ENCODE results near the gene CACNA1C. TPM values are rescaled to one million over a fixed set of nuclear protein-coding genes. Genes with fewer than 3 reads are reported as not detected.

CACNA1C gene
- total RNA-seq, 1 donor from 2014 or later = 6.8 TPM

GRCh38 chr12:2194571-2194970 lies 141.8 kb downstream of the CACNA1C start:
- DNase-seq (ENCODE audit: low spot score) = peak; percentile 16

DNA sequence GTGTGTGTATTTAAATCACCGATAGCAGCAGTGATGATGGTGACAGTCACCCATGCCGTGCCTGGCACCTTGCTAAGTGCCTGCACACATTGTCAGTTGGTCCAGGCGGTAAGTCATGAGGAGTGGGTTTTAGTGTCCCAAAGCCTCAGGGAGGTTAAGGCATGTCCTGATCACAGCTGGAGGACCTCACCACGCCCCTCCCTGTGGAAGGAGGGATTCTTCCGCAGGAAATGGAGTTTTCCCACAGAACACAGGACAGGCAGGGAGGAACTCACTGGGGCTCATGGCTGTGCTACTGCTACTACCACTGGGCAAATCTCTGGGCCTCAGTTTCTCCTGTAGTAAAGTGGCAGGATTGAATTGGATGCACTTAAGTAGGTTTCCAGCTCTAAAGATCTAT lies 142.3 kb downstream of the CACNA1C start:
- DNase-seq (ENCODE audit: low spot score) = peak; percentile 45

GRCh38 chr12:2198005-2198501 lies 145.3 kb downstream of the CACNA1C start:
- DNase-seq (ENCODE audit: low spot score) = peak; percentile 55

GRCh38 chr12:2198542-2198941 lies 145.8 kb downstream of the CACNA1C start:
- DNase-seq (ENCODE audit: low spot score) = no peak

- DNase-seq (ENCODE audit: low spot score) = no peak
These were observed 153.2 kb downstream of the CACNA1C start for GRCh38 chr12:2205996-2206395.

DNA sequence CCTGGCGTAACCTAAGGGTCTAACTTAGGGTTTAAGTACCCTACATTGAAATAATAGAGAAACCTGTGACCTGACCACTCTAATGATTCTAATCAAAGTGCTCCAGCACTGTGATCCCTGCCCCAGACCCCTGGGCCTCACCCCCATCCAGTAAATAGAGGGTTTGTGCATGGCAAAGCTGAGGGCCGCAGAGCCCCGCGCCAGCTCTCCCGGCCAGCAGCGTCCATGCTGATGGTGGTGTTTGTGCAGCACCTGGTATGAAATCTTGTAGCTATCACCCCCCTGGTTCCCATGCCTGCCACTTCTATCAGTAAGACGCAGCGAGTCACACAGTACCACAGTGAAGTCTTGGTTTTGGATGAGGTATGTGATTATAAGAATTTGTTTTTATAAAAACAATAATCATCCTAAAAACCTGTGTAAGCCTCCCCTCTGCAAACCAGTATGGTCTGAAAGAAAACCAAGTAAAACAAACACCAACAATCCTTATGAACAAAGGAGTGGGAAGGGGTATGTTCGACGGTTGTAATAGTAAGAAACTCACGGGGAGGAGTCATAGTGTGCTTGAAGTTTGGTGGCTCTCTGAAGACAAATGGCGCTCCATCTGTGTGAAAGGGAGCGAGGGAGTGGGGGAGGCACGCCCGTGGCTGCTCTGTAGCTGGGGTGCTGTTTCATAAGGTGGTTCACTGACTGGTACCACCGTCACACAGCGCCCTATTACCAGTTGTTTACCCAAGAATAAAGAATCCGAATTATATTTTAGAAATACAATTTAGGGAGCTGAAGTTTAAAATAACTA lies 156.2 kb downstream of the CACNA1C start:
- no peak for DNase-seq (ENCODE audit: low spot score)

DNA sequence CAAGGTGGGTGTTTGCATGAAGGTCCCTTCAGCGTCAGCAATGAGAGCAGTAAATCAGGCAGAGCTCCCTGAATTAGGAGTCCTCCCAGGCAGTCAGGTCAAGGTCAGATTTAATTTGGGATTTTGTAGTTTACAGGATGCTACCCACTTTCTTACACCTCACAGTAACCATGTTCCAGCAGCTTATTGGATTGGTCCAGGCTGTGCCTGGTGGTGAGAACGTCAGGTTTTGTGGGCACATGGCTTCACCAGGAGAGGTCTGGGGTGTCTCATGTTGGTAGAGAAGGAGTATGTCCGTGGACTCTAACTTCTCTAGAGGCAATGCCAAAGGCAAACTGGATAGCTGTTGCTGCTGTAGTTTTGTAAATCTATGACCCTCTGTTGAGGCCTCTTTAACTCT lies 158.3 kb downstream of the CACNA1C start:
- no peak for DNase-seq (ENCODE audit: low spot score)

DNA sequence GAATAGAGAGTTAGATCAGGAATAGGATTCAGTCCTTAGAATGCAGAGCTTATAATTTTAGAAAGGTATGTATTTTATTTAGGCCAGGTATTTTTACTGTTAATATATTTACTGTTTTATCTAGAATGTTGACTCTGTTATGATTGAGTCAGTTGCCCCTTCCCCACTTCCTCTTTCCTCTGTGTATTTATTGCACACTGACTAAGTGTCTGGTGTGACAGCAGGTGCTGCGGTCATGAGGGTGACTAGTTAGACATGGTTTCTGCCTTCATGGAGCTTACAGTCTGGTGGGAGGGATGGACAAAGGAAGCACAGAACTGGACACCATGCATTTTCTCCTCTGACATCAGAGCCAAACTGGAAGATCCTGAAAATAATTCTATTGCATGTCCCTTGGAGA lies 159.8 kb downstream of the CACNA1C start:
- no peak for DNase-seq (ENCODE audit: low spot score)

DNA sequence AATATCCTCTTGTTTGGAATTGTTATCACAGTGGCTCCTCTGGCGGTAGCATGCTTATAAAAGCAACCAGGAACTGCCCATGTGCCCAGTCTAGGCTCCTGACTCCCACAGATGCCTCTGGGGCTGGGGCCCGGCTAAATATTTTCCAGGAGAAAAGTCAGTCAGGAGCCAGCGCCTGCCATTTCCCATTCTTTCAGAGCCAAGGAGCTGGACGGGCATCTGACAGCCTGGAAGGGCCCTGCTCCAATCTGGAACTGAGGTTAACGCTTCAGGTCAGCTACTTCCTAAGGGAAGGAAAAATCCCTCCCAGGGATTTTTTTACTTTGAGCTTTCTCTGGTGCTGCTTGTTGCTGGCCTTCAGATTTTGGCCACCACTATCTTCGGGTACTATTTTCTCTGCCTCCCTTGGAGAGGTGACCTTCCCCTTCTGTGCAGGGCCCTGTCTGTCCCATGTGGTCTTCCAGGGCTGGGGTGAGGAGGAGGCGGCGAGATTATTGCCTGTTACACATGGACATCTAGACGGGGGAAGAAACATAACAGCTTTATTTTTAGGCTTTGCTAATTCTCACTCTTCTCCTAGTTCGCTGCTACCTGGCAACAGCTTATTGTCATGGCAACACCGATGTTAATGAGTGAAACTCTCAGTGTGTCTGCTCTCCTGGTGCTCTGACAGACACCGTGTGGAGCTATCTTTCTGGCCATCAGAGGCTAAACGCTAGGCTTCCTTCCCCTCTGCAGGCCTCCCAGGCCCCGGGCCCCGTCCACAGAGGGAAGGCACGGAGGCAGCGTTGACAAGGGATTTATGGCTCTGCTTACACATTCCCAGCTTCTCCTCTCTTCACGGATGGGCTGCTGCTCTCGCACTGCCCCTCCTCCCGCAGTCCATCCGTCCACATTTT lies 160.4 kb downstream of the CACNA1C start:
- DNase-seq (ENCODE audit: low spot score) = no peak

GRCh38 chr12:2214411-2214810 lies 161.6 kb downstream of the CACNA1C start:
- DNase-seq (ENCODE audit: low spot score) = no peak

- DNase-seq (ENCODE audit: low spot score) = no peak
These were observed 163.1 kb downstream of the CACNA1C start for GRCh38 chr12:2215709-2216560.

DNA sequence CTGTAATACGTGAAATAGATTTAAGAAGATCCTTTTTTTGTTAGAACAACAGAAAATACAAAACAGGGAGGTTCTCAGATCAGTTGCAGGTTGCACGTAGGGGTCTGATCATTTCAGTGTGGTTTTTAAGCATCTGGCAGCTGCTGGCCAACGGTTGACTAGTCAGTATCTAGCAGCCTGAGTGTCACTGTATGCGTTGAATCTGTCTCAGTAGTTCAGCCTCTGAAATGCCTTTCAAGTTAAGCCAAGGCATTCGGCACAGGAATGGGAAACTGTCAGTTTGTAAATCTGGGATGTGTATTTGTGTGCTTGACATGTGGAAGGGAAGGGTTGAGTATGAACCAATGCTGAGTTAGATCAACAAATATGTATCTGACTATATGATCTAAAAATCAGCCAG lies 165.9 kb downstream of the CACNA1C start:
- DNase-seq (ENCODE audit: low spot score) = no peak

GRCh38 chr12:2221030-2221621 lies 168.3 kb downstream of the CACNA1C start:
- DNase-seq (ENCODE audit: low spot score) = no peak

- no peak for DNase-seq (ENCODE audit: low spot score)
These were observed 169.9 kb downstream of the CACNA1C start for GRCh38 chr12:2222691-2223090.

DNA sequence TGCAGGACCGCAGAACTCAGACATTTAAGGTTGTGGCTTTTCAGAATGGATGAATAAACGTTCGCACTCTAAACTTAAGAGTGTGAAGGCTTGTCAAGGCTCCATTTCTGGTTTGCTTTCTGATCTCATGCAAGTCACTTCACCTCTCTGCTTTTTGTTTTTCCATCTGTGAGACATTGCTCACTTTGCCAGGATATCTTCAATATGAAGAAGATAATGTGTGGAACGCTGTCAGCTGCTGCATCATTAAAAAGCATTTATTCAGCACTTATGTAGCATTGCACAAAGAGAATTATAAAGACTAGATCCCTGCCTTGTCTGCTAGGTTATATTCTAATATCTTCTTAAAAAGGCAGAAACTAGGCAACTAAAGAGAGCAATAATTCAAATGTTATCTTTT lies 172.2 kb downstream of the CACNA1C start:
- DNase-seq (ENCODE audit: low spot score) = no peak

- DNase-seq (ENCODE audit: low spot score) = no peak
These were observed 172.9 kb downstream of the CACNA1C start for GRCh38 chr12:2225696-2226095.

DNA sequence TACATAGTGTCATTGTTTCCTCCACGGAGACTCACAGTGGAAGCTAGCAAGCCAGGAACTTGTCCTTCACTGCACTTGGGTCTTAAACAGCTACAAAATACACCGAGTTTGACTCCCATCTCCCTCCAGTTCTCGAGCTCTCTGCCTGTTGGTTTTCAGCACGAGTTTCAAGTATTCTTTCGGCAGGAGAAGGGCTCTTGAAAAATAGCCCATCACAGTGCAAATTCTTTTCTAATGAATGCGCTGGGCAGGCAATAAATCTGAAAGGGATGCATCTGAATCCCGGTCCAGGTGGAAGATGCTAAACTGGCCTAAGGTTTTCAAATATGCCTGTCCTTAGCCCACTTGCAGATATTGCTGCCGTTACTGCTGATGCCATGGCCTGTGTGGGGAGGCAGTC lies 173.9 kb downstream of the CACNA1C start:
- no peak for DNase-seq (ENCODE audit: low spot score)

GRCh38 chr12:2227360-2227759 lies 174.6 kb downstream of the CACNA1C start:
- DNase-seq (ENCODE audit: low spot score) = no peak

GRCh38 chr12:2228535-2228934 lies 175.7 kb downstream of the CACNA1C start:
- DNase-seq (ENCODE audit: low spot score) = no peak

- no peak for DNase-seq (ENCODE audit: low spot score)
These were observed 177.1 kb downstream of the CACNA1C start for GRCh38 chr12:2229661-2230539.

Measured in mesenteric fat pad (tissue), 1 donor.